Immature natural killer cell (primary cell): ENCODE results near the gene KRTAP19-5. TPM values are rescaled to one million over a fixed set of nuclear protein-coding genes. Genes with fewer than 3 reads are reported as not detected.
"Not testable (repeated sequence)": the region's sequence is repeated elsewhere in the genome, so short reads cannot be mapped to it uniquely, and the experiment has no call there.

Experiments used
- DNase-seq, 3 donors: peaks; one replicate each; pipeline ENCODE4 v3.0.0; 2022; ENCODE audit warnings: mixed read lengths in 1 of 3
- H3K27ac Mint-ChIP-seq, 6 donors: one replicate each; pipeline ENCODE4 v1.8.0; 2020; ENCODE audit warnings: mixed read lengths in 6 of 6, mild to moderate bottlenecking in 5 of 6, inconsistent platforms in 4 of 6, moderate library complexity in 3 of 6
- H3K27me3 Mint-ChIP-seq, 3 donors: one replicate each; pipeline ENCODE4 v1.8.0; 2020 to 2021; ENCODE audit warnings: low read depth in 3 of 3, mild to moderate bottlenecking in 3 of 3, mixed read lengths in 3 of 3, moderate library complexity in 3 of 3, inconsistent platforms in 1 of 3
- H3K36me3 Mint-ChIP-seq, 3 donors: one replicate each; pipeline ENCODE4 v1.8.0; 2020; ENCODE audit warnings: mixed read lengths in 3 of 3, inconsistent platforms in 2 of 3, mild to moderate bottlenecking in 2 of 3
- H3K4me1 Mint-ChIP-seq, 2 donors: one replicate each; pipeline ENCODE4 v1.8.0; 2020; ENCODE audit warnings: inconsistent platforms in 2 of 2, mild to moderate bottlenecking in 2 of 2, mixed read lengths in 2 of 2, moderate library complexity in 1 of 2
- H3K4me3 Mint-ChIP-seq, 5 donors: one replicate each; pipeline ENCODE4 v1.8.0; 2020; ENCODE audit warnings: mild to moderate bottlenecking in 5 of 5, mixed read lengths in 5 of 5, inconsistent platforms in 3 of 5, moderate library complexity in 3 of 5
- H3K9me3 Mint-ChIP-seq, 6 donors: one replicate each; pipeline ENCODE4 v1.8.0; 2020; ENCODE audit warnings: mild to moderate bottlenecking in 6 of 6, mixed read lengths in 6 of 6, inconsistent platforms in 4 of 6, moderate library complexity in 3 of 6
- polyA plus RNA-seq, 3 donors: library from polyadenylated mRNA; unstranded; fragments of 300-500 nt; fragmentation: Illumina TruSeq; gene quantifications; one replicate each; pipeline ENCODE4 v1.2.3, GENCODE V29; 2021

The KRTAP19-5 gene
- not detected for polyA plus RNA-seq

DNA sequence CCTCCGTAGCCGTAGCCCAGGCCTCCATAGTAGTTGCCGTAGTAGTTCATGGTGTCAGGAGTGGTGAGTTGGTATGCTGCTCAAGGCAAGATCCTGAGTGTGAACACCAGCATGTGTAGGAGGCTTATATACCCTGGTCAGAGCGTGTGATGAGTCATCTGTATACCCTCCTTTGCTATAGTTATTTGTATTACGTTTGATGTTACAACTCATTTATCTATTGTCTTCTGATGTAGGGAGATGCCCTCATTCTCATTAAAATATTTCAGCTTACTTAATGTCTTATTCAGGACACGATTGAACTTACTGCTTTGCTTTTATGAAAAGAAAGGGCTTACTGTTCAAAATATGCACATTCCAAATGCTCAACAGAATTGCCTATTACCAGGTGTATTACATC lies at the start of gene KRTAP19-5:
TSS of gene KRTAP19-5 (minus strand) at position 101 of the 400 bp plus-strand sequence. CDS start at position 50, 51 bp downstream.
- Mint-ChIP-seq H3K36me3 (no peaks in the 10 kb centered on the region), H3K27ac (no peak within 1 kb of the TSS), H3K4me1 (no peaks in the 10 kb centered on the region), H3K9me3 (peaks cover 8 to 28% (median 19%) of the 10 kb centered on the region in 6 donors), H3K4me3 (no peak within 1 kb of the TSS), H3K27me3 (no peaks in the 10 kb centered on the region)
- no peak for DNase-seq

DNA sequence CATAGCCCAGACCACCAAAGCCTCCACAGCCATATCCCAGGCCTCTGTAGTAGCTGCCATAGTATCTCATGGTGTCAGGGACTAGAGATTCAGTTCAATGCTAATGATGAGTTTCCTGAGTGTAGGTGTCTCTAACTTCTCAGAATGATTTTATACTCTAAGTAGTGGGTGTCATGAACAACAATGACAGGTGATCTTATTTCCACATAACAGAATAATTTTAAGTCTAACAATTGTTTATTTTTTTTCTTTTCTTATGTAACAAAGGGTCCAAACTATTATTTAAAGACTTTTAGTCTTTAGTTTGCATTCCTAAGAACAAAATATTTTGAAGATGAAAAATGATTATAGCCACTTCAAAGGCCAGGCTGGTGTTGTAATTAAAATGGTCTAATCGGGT lies 39.8 kb upstream of the KRTAP19-5 start, which contains the start of gene KRTAP19-6:
TSS of gene KRTAP19-6 (minus strand) at position 101 of the 400 bp plus-strand sequence. CDS start at position 70, 31 bp downstream.
- Mint-ChIP-seq H3K36me3 (no peaks in the 10 kb centered on the region), H3K9me3 (peaks cover 0 to 23% (median 12%) of the 10 kb centered on the region in 6 donors), H3K27ac (no peak within 1 kb of the TSS), H3K4me3 (no peak within 1 kb of the TSS), H3K4me1 (no peaks in the 10 kb centered on the region), H3K27me3 (no peaks in the 10 kb centered on the region)
- DNase-seq: no peak

DNA sequence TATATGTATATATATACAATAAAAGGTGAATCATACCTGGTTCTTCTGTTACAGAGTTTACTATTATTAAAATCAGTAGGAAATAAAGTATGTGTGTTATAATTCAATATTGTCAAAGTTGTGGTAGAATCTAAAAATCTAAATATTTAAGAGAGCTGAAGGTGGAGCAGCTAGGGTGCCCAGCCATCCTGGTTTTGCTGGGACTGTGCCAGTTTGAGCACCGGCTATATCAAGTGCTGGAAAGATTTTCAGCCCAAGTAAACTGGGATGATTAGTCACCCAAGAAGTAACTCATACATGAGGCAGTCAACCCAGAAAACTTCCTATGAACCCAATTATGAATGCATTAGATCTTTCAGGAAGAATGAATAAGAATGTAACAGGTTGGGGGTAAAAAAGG lies 16.9 kb upstream of the KRTAP19-5 start:
- no peak overlapping the region for H3K4me3 Mint-ChIP-seq
- H3K9me3 Mint-ChIP-seq: peaks cover 3 to 37% (median 13%) of the 10 kb centered on the region in 6 donors
- H3K4me1 Mint-ChIP-seq: no peaks in the 10 kb centered on the region
- H3K27me3 Mint-ChIP-seq: peaks cover 0 to 3% (median 0%) of the 10 kb centered on the region in 3 donors
- DNase-seq: no peak
- no peak overlapping the region for H3K27ac Mint-ChIP-seq
- H3K36me3 Mint-ChIP-seq: no peaks in the 10 kb centered on the region

DNA sequence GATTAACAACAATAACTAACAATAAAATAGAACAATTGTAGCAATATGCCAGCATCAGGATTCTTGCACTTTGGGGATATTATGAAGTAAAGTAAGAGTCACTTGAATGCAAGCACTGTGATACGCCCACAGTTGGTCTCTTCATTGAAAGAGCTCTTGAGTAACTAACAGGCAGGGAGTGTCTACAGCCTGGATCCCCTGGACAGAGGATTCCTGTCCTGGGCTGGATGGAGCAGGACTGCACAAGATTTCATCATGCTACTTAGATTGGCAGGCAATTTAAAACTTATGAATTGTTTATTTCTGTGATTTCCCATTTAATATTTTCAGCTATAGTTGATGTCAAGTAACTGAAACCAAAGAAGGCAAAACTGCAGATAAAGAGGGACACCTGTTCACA lies 13.7 kb upstream of the KRTAP19-5 start:
- DNase-seq: no peak
- Mint-ChIP-seq H3K4me3 (no peak overlapping the region), H3K4me1 (no peaks in the 10 kb centered on the region), H3K27me3 (no peaks in the 10 kb centered on the region), H3K27ac (no peak overlapping the region), H3K36me3 (no peaks in the 10 kb centered on the region), H3K9me3 (peaks cover 3 to 37% (median 14%) of the 10 kb centered on the region in 6 donors)

DNA sequence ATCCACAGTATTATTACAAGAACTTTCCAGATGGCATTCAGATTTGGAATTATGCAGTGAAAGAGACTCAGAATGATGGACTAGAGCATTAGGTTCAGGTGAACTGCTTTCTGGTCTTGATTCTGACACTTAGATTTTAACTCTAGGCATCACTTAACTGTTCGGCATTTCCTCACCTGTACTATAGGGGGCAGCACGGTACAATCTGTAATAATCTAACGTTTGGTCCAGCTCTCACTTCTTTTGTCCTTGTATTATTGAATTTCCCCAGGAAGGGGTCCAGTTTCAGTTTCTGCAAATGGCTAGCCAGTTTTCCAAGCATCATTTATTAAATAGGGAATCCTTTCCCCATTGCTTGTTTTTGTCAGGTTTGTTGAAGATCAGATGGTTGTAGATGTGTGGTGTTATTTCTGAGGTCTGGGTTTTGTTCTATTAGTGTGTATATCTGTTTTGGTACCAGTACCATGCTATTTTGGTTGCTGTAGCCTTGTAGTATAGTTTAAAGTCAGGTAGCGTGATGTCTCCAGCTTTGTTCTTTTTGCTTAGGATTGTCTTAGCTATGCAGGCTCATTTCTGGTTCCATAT lies 3.8 kb upstream of the KRTAP19-5 start:
- not testable (repeated sequence) for H3K4me1 Mint-ChIP-seq, H3K27ac Mint-ChIP-seq, H3K4me3 Mint-ChIP-seq, DNase-seq, H3K27me3 Mint-ChIP-seq, H3K36me3 Mint-ChIP-seq
- H3K9me3 Mint-ChIP-seq: peaks cover 11 to 29% (median 20%) of the 10 kb centered on the region in 6 donors

DNA sequence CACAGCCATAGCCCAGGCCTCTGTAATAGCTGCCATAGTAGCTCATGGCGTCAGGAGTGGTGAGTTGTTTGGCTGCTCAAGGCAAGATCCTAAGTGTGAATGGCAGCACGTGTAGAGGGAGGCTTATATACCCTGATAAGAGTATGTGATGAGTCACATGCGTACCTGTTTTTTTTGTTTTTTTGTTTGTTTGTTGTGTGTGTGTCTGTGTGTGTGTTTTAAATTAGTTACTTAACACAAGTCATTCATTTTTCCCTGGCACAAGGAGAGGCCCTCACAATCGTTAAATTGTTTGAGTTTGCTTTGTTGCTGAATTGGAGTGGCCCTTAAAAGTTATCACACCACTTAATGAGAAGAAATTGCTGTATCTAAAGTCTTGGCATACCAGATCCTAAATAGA lies 4.9 kb downstream of the KRTAP19-5 start, which contains the start of gene KRTAP19-4:
TSS of gene KRTAP19-4 (minus strand) at position 101 of the 400 bp plus-strand sequence. CDS start at position 46, 55 bp downstream.
- Mint-ChIP-seq H3K9me3 (peaks cover 2 to 11% (median 8%) of the 10 kb centered on the region in 6 donors), H3K4me1 (no peaks in the 10 kb centered on the region), H3K36me3 (no peaks in the 10 kb centered on the region), H3K27me3 (no peaks in the 10 kb centered on the region), H3K4me3 (no peak within 1 kb of the TSS), H3K27ac (no peak within 1 kb of the TSS)
- no peak for DNase-seq

DNA sequence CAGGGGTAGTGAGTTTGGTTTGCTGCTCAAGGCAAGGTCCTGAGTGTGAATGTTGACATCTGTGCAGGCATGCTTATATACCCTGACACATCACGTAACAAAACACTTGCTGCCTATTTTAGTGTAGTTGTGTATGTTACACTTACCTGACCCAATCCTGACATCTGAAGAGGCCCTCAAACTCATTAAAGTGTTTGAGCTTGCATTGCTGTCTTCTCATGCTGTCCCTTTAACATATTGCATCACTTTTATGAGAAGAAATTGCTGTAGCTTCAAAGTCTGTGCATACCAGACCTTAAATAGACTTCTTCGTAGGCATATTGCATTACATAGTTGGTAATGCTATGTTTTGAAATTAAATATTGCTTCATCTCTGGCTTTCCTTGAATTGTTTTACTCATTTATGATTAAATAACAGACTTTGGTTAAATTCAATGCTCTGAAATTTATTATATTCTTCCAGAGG lies 9.9 kb downstream of the KRTAP19-5 start, which contains the start of gene KRTAP19-3:
TSS of gene KRTAP19-3 (minus strand) at position 51 of the 466 bp plus-strand sequence. CDS start 56 bp downstream, outside the sequence.
- Mint-ChIP-seq H3K9me3 (peaks cover 2 to 20% (median 12%) of the 10 kb centered on the region in 6 donors), H3K27ac (no peak within 1 kb of the TSS), H3K4me1 (no peaks in the 10 kb centered on the region), H3K27me3 (peaks cover 0 to 2% (median 1%) of the 10 kb centered on the region in 3 donors), H3K36me3 (no peaks in the 10 kb centered on the region), H3K4me3 (no peak within 1 kb of the TSS)
- DNase-seq: no peak

DNA sequence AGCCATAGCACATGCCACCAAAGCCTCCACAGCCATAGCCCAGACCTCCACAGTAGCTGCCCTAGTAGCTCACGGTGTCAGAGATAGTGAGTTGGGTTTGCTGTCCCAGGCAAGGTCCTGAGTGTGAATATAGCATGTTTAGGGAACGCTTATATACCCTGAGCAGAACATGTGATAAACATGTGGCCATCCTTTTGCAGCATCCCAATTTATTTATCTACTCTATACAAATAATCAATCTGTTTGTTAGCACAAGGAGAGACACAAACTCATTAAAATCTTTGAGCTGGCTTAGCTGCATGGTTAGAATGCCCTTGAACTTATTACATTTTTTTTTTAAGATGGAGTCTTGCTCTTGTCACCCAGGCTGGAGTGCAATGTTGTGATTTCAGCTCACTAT lies 14.6 kb downstream of the KRTAP19-5 start, which contains the start of gene KRTAP19-2:
TSS of gene KRTAP19-2 (minus strand) at position 101 of the 400 bp plus-strand sequence. CDS start at position 13, 88 bp downstream.
- H3K4me3 Mint-ChIP-seq: no peak within 1 kb of the TSS
- H3K9me3 Mint-ChIP-seq: peaks cover 0 to 36% (median 18%) of the 10 kb centered on the region in 6 donors
- H3K27me3 Mint-ChIP-seq: peaks cover 0 to 2% (median 1%) of the 10 kb centered on the region in 3 donors
- H3K4me1 Mint-ChIP-seq: no peaks in the 10 kb centered on the region
- no peak within 1 kb of the TSS for H3K27ac Mint-ChIP-seq
- peaks cover 0 to 4% (median 0%) of the 10 kb centered on the region in 3 donors for H3K36me3 Mint-ChIP-seq
- no peak for DNase-seq

DNA sequence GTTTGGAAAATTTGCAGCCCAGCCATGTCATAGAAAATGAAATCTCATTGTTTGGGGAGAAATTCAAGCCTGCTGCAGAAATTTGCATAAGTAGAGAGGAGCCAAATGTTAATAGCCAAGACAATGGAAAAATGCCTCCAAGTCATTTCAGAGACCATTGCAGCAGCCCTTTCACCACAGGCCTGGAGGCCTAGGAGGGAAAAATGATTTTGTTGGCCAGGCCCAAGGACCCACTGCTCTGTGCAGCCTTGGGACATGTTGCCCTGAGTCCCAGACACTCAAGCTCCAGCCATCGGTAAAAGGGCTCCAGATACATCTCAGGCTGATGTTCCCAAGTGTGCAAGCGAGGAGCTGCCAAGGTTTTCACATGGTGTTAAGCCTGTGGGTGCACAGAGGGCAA lies 15.8 kb downstream of the KRTAP19-5 start:
- Mint-ChIP-seq H3K27ac (no peak overlapping the region), H3K4me3 (no peak overlapping the region), H3K27me3 (peaks cover 0 to 2% (median 1%) of the 10 kb centered on the region in 3 donors), H3K36me3 (peaks cover 0 to 4% (median 0%) of the 10 kb centered on the region in 3 donors), H3K9me3 (peaks cover 2 to 29% (median 18%) of the 10 kb centered on the region in 6 donors), H3K4me1 (no peaks in the 10 kb centered on the region)
- DNase-seq: no peak

DNA sequence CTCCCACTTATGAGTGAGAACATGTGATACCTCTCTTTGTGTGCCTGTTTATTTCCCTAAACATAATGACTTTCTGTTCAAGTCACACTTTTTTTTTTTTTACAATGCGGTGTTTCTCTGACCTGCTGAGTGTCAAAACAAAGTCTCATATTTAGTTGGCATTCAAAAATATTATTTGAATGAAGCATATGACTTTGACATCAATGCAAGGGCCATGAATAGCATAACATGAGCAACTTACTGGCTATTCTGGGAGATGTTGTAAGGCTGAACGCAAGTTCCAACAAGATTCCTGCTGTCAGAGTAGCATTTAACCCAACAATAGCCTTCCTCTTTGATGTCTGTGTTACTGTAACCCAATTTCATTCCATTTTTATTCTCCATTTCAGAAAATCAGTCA lies 19.8 kb downstream of the KRTAP19-5 start:
- Mint-ChIP-seq H3K36me3 (peaks cover 0 to 4% (median 0%) of the 10 kb centered on the region in 3 donors), H3K27me3 (no peaks in the 10 kb centered on the region), H3K4me3 (no peak overlapping the region), H3K4me1 (no peaks in the 10 kb centered on the region), H3K27ac (no peak overlapping the region), H3K9me3 (peaks cover 5 to 28% (median 15%) of the 10 kb centered on the region in 6 donors)
- no peak for DNase-seq

DNA sequence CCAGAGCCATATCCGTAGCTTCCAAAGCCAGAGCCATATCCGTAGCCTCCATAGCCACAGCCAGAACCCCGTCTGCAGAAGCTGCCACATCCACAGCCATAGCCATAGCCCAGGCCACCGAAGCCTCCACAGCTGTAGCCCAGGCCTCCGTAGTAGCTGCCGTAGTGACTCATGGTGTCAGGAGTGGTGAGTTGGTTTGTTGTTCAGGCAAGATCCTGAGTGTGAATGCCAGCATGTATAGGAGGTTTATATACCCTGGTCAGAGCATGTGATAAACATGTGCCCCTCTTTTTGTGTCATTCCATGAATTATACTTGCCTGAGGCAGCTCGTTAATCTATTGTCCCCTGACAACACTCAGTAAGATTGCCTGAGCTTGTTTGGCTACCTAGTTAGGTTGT lies 21.8 kb downstream of the KRTAP19-5 start, which contains the start of gene KRTAP19-1:
TSS of gene KRTAP19-1 (minus strand) at position 223 of the 400 bp plus-strand sequence. CDS start at position 173, 50 bp downstream.
- DNase-seq: no peak
- Mint-ChIP-seq H3K9me3 (peaks cover 0 to 14% (median 6%) of the 10 kb centered on the region in 6 donors), H3K4me3 (no peak within 1 kb of the TSS), H3K4me1 (no peaks in the 10 kb centered on the region), H3K36me3 (no peaks in the 10 kb centered on the region), H3K27me3 (no peaks in the 10 kb centered on the region), H3K27ac (no peak within 1 kb of the TSS)

DNA sequence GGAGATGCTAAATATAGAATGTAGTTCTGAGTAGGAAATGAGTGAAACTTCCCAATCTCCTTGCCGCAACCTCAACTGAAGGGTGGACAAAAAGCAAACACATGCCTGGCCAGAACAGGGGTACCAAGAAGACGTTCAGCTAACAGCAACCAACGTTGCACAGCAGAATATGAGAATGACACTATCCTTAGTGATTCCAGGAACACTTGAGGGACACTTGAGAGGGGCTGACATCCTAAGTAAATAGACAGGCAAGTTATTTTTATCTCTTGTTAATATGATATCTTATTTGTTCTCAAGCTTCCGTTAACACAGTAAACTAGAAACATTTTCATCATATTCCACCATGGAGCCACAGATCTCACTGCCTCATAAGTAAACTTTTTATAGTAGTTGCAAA lies 22.7 kb downstream of the KRTAP19-5 start:
- peaks cover 0 to 17% (median 8%) of the 10 kb centered on the region in 6 donors for H3K9me3 Mint-ChIP-seq
- no peak for DNase-seq
- no peak overlapping the region for H3K27ac Mint-ChIP-seq
- no peaks in the 10 kb centered on the region for H3K4me1 Mint-ChIP-seq
- H3K4me3 Mint-ChIP-seq: no peak overlapping the region
- no peaks in the 10 kb centered on the region for H3K27me3 Mint-ChIP-seq
- no peaks in the 10 kb centered on the region for H3K36me3 Mint-ChIP-seq

DNA sequence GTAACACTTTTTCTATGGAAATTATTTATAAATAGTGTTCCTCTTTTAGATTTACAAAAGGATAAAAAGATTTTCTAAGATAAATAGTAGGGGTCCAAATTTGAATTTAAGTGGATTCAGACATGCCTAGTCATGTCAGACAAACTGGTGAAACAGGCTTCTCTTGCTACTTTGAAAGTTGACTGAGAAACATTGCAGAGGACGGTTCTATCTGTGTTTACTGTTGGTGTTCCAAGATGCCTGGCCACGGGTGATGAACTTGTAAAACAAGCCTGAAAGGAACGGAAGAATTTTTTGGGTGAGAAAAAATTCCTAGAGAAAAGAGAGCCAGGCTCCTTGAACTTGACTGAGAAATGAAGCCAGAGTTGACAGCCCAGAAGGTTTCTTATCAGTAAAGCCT lies 23.9 kb downstream of the KRTAP19-5 start:
- H3K27me3 Mint-ChIP-seq: no peaks in the 10 kb centered on the region
- H3K36me3 Mint-ChIP-seq: no peaks in the 10 kb centered on the region
- H3K9me3 Mint-ChIP-seq: peaks cover 3 to 24% (median 11%) of the 10 kb centered on the region in 6 donors
- no peak for DNase-seq
- H3K4me3 Mint-ChIP-seq: no peak overlapping the region
- H3K27ac Mint-ChIP-seq: no peak overlapping the region
- no peaks in the 10 kb centered on the region for H3K4me1 Mint-ChIP-seq
